GOT3 (cell line): ENCODE results near the gene SLC16A6.
"Not testable (repeated sequence)": the region's sequence is repeated elsewhere in the genome, so short reads cannot be mapped to it uniquely, and the experiment has no call there.

Experiments
- DNase-seq: peaks from one replicate; lab custom pipeline; 2025; ENCODE audit warnings: mixed read lengths; lab: John Stamatoyannopoulos, UW

Gene SLC16A6

GRCh38 chr17:68220186-68220585, 70.7 kb downstream of the SLC16A6 start:
- not testable (repeated sequence) for DNase-seq

- DNase-seq = not testable (repeated sequence)
Observed at GRCh38 chr17:68219429-68219828, 71.5 kb downstream of the SLC16A6 start.
